Neuronal stem cell (in vitro differentiated cells): ENCODE measurements around the gene RBM19.

Experiments
- DNase-seq: peaks from one replicate; pipeline ENCODE4 v3.0.0-alpha.2; 2013; ENCODE audit warnings: low spot score
- H2AFZ ChIP-seq: one replicate; pipeline ENCODE4 v1.6.1; 2013; ENCODE audit warnings: mild to moderate bottlenecking, low read length, inconsistent platforms
- H2AK5ac ChIP-seq: 2 replicates; pipeline ENCODE4 v1.6.1; 2013; ENCODE audit warnings: low read depth, mild to moderate bottlenecking, inconsistent platforms, low read length, moderate library complexity, mixed read lengths
- H2BK120ac ChIP-seq: 2 replicates; pipeline ENCODE4 v1.6.1; 2013; ENCODE audit warnings: low read depth, mild to moderate bottlenecking, inconsistent platforms, low read length, moderate library complexity, mixed read lengths
- H2BK12ac ChIP-seq: one replicate; pipeline ENCODE4 v1.6.1; 2013; ENCODE audit warnings: low read length, inconsistent platforms
- H2BK15ac ChIP-seq: 2 replicates; pipeline ENCODE4 v1.6.1; 2013; ENCODE audit warnings: mild to moderate bottlenecking, low read length, inconsistent platforms, mixed read lengths
- H2BK5ac ChIP-seq: one replicate; pipeline ENCODE4 v1.6.1; 2013; ENCODE audit warnings: inconsistent platforms, mild to moderate bottlenecking, low read length, moderate library complexity
- H3K14ac ChIP-seq: one replicate; pipeline ENCODE4 v1.6.1; 2013; ENCODE audit warnings: low read length, inconsistent platforms
- H3K18ac ChIP-seq: 2 replicates; pipeline ENCODE4 v1.6.1; 2013; ENCODE audit warnings: low read length, inconsistent platforms
- H3K23ac ChIP-seq: 2 replicates; pipeline ENCODE4 v1.6.1; 2013; ENCODE audit warnings: low read depth, mild to moderate bottlenecking, mixed read lengths, low read length, inconsistent platforms; ENCODE audit not compliant: poor library complexity
- H3K27ac ChIP-seq: replicated peaks from 3 replicates; pipeline ENCODE4 v1.5.1; 2013; ENCODE audit warnings: low read length, inconsistent platforms
- H3K27me3 ChIP-seq, 3 experiments: 2 replicates each; pipeline ENCODE4 v1.6.1; 2013; ENCODE audit warnings: low read length in 3 of 3, mild to moderate bottlenecking in 2 of 3, inconsistent platforms in 1 of 3, low read depth in 1 of 3, mixed read lengths in 1 of 3, moderate library complexity in 1 of 3; ENCODE audit not compliant: control insufficient read depth in 3 of 3, insufficient read depth in 3 of 3
- H3K36me3 ChIP-seq, 2 donors: replicated peaks in 1 of 2; 2 replicates each; pipeline ENCODE4 v1.6.1; 2013; ENCODE audit warnings: low read length in 2 of 2; ENCODE audit not compliant: control insufficient read depth in 2 of 2, insufficient read depth in 2 of 2
- H3K4ac ChIP-seq: 2 replicates; pipeline ENCODE4 v1.6.1; 2013; ENCODE audit warnings: inconsistent platforms, mild to moderate bottlenecking, low read length, moderate library complexity
- H3K4me1 ChIP-seq, 2 donors: 1 replicate in 1 of 2; 2 replicates in 1 of 2; pipeline ENCODE4 v1.6.1; 2013; ENCODE audit warnings: low read length in 2 of 2, low read depth in 1 of 2; ENCODE audit not compliant: control insufficient read depth in 2 of 2, insufficient read depth in 1 of 2
- H3K4me2 ChIP-seq: one replicate; pipeline ENCODE4 v1.6.1; 2013; ENCODE audit warnings: mild to moderate bottlenecking, low read length, inconsistent platforms; ENCODE audit not compliant: insufficient read depth, poor library complexity, severe bottlenecking
- H3K4me3 ChIP-seq, 2 donors: 2 replicates each; pipeline ENCODE4 v1.5.1; 2013; ENCODE audit warnings: low read length in 2 of 2, mild to moderate bottlenecking in 2 of 2, inconsistent platforms in 1 of 2, moderate library complexity in 1 of 2
- H3K79me1 ChIP-seq: one replicate; pipeline ENCODE4 v1.6.1; 2013; ENCODE audit warnings: low read depth, mild to moderate bottlenecking, inconsistent platforms, low read length, moderate library complexity
- H3K9ac ChIP-seq: one replicate; pipeline ENCODE4 v1.6.1; 2013; ENCODE audit warnings: mild to moderate bottlenecking, low read depth, low read length, inconsistent platforms; ENCODE audit not compliant: poor library complexity
- H3K9me3 ChIP-seq, 2 donors: replicated peaks in 1 of 2; 2 replicates each; pipeline versions ENCODE3 to v1.6.1; 2013; ENCODE audit warnings: low read length in 2 of 2, mild to moderate bottlenecking in 2 of 2, inconsistent platforms in 1 of 2, low read depth in 1 of 2, mixed read lengths in 1 of 2, moderate library complexity in 1 of 2; ENCODE audit not compliant: control insufficient read depth in 2 of 2, insufficient read depth in 1 of 2
- H4K8ac ChIP-seq: one replicate; pipeline ENCODE4 v1.6.1; 2013; ENCODE audit warnings: low read depth, mild to moderate bottlenecking, inconsistent platforms, low read length, moderate library complexity
- H4K91ac ChIP-seq: one replicate; pipeline ENCODE4 v1.6.1; 2013; ENCODE audit warnings: low read length, low read depth, mild to moderate bottlenecking, inconsistent platforms; ENCODE audit not compliant: poor library complexity
- WGBS, 2 donors: extraction: QIAGEN DNeasy Blood & Tissue Kit; methylation state at CpG; one replicate each; pipeline ENCODE4 v1.1.7; 2013; ENCODE audit warnings: missing lambda C conversion rate in 2 of 2, mixed read lengths in 1 of 2; ENCODE audit not compliant: insufficient read length in 2 of 2, insufficient replicate concordance in 1 of 2; ENCODE audit errors: extremely low coverage in 2 of 2; 5-methylcytosine and 5-hydroxymethylcytosine counted together

Gene RBM19

DNA sequence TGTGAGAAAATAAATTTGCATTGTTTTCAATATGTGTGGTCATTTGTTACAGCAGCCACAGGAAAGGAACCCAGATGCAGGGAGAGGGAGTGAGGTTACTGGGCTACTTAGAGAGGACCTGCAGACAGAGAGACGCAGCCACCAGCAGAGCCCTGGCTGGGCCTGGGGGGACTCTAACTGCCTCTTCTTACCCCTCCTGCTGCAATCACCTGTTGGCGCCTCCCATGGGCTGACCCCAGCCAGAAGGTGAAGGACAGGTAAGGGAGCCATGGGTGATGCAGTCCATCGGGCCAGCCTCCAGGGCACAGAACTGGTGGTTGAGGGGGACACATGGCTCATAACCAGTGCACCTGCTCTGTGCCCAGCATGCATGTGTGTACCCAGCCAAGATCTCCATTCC is 15.8 kb upstream of the RBM19 start:
- H4K91ac ChIP-seq: no peak overlapping the region
- H3K27ac ChIP-seq: no peak overlapping the region
- WGBS, 2 donors: no CpG with 5 or more reads among the region's 3 CpGs
- H2AK5ac ChIP-seq: no peak overlapping the region
- peaks cover 0 to 7% (median 0%) of the 10 kb centered on the region in 3 experiments for H3K27me3 ChIP-seq
- no peaks in the 10 kb centered on the region for H3K36me3 ChIP-seq
- H3K79me1 ChIP-seq: no peaks in the 10 kb centered on the region
- no peak overlapping the region for H3K23ac ChIP-seq
- H2BK12ac ChIP-seq: no peak overlapping the region
- H4K8ac ChIP-seq: no peak overlapping the region
- no peak overlapping the region for H3K9ac ChIP-seq
- H2BK5ac ChIP-seq: no peak overlapping the region
- H3K14ac ChIP-seq: no peak overlapping the region
- no peaks in the 10 kb centered on the region for H3K4me1 ChIP-seq
- no peak for DNase-seq
- H3K4me3 ChIP-seq: peak overlapping the region in 1 of 2 donors; percentile 44
- no peak overlapping the region for H2AFZ ChIP-seq
- H3K4ac ChIP-seq: no peak overlapping the region
- H3K9me3 ChIP-seq: no peaks in the 10 kb centered on the region
- no peak overlapping the region for H3K4me2 ChIP-seq
- H3K18ac ChIP-seq: no peak overlapping the region
- no peak overlapping the region for H2BK15ac ChIP-seq
- H2BK120ac ChIP-seq: no peak overlapping the region

DNA sequence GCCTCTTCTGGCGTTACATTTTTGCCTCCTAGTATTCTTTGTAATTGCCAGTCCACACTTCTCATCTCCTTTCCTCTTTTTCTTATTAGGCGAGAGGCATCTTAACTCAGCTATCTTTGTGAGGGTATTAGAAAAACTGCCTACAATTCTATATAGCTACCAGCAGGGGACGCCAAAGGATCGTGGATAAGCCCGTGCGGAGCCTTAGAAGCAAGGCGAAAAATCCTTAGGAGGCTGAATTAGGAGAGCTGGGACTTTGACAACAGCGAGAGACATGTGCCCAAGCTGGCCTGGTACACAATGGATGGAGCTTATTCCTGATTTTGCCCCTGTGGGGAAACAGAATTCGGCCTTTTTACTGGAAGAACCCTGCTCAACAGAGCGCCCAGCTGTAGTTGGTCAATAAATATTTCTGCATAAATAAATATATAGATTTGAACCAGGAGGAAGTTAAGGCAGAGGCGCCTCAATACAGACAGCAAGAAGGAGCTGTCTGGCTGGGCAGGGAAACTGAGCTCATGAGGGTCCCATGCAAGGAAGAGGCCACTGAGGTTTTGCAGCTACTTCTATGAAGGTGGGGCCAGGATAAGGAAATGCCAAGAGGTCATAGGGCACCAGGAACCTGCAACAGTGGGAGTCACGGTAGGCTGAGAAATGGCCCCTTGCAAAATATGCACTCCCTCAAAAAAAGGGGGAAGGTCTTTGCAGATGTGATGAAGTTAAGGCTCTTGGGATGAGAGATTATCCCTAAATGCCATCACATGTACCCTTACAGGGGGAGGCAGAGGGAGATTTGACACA is 14.6 kb upstream of the RBM19 start:
- Histone ChIP-seq H3K4me1 (no peaks in the 10 kb centered on the region), H3K27ac (no peak overlapping the region), H2BK120ac (no peak overlapping the region), H3K9ac (no peak overlapping the region), H4K91ac (no peak overlapping the region), H3K4me3 (no peak overlapping the region), H3K27me3 (peaks cover 0 to 7% (median 0%) of the 10 kb centered on the region in 3 experiments), H2BK5ac (no peak overlapping the region), H3K18ac (no peak overlapping the region), H3K4me2 (no peak overlapping the region), H3K14ac (no peak overlapping the region), H3K79me1 (no peaks in the 10 kb centered on the region), H3K9me3 (no peaks in the 10 kb centered on the region), H3K23ac (no peak overlapping the region), H2BK12ac (no peak overlapping the region), H2AFZ (no peak overlapping the region), H3K36me3 (no peaks in the 10 kb centered on the region), H4K8ac (no peak overlapping the region), H2BK15ac (no peak overlapping the region), H2AK5ac (no peak overlapping the region), H3K4ac (no peak overlapping the region)
- peak; percentile 84 for DNase-seq
- WGBS, 2 donors: no CpG with 5 or more reads among the region's 12 CpGs

DNA sequence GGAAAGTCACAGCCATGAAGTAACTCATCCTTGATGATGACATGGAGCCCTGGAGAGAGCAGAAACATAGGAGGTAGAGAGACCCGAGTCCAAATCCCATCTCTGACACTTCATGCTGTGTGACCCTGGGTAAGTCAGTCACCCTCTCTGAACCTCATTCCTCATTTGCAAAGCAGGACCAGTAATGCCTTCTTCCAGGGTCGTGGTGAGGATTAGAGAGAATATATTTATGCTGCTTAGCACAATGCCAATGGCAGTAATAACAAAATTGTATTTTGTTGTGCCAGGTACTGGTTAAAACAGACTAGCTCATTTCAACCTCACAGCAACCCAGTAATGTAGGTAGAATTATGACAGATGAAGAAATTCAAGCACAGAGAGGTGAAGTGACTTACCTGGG is 13.9 kb upstream of the RBM19 start:
- WGBS, 2 donors: no CpG with 5 or more reads among the region's 2 CpGs
- Histone ChIP-seq H3K9me3 (no peaks in the 10 kb centered on the region), H3K27ac (no peak overlapping the region), H3K4ac (no peak overlapping the region), H2AK5ac (no peak overlapping the region), H4K8ac (no peak overlapping the region), H3K36me3 (no peaks in the 10 kb centered on the region), H3K9ac (no peak overlapping the region), H4K91ac (no peak overlapping the region), H3K18ac (no peak overlapping the region), H3K23ac (no peak overlapping the region), H3K79me1 (no peaks in the 10 kb centered on the region), H2AFZ (no peak overlapping the region), H2BK15ac (no peak overlapping the region), H3K4me1 (no peaks in the 10 kb centered on the region), H3K14ac (no peak overlapping the region), H3K4me3 (no peak overlapping the region), H2BK120ac (no peak overlapping the region), H2BK12ac (no peak overlapping the region), H3K27me3 (peaks cover 0 to 7% (median 1%) of the 10 kb centered on the region in 3 experiments), H3K4me2 (no peak overlapping the region), H2BK5ac (no peak overlapping the region)
- no peak for DNase-seq

DNA sequence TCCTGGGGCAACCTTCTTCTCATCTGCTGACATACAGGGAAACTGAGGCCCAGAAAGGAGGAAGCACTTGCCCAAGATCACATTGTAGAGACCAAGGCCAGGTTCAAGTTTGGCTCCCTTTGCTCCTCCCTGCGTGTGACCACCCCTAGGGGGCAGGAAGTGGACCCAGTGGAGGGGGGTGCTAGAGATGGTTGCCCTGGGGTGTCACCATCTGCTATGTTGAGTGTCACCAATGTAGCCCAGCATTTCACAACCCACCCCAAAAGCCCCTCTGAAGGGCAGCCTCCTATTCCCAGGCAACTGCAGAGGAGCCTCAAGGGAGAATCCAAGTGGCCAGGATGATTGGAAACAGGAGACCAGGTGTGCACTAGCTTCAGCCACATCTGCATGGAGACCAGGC is 12.0 kb upstream of the RBM19 start:
- Histone ChIP-seq H4K91ac (no peak overlapping the region), H4K8ac (no peak overlapping the region), H3K9me3 (no peaks in the 10 kb centered on the region), H2BK15ac (no peak overlapping the region), H3K4ac (no peak overlapping the region), H3K27ac (no peak overlapping the region), H3K9ac (no peak overlapping the region), H3K23ac (no peak overlapping the region), H3K4me3 (no peak overlapping the region), H2AK5ac (no peak overlapping the region), H2BK120ac (no peak overlapping the region), H2BK5ac (no peak overlapping the region), H2BK12ac (peak overlapping the region; percentile 22), H3K18ac (peak overlapping the region; percentile 38), H3K36me3 (no peaks in the 10 kb centered on the region), H3K4me1 (no peaks in the 10 kb centered on the region), H3K27me3 (peaks cover 0 to 9% (median 6%) of the 10 kb centered on the region in 3 experiments), H3K14ac (no peak overlapping the region), H2AFZ (no peak overlapping the region), H3K79me1 (no peaks in the 10 kb centered on the region), H3K4me2 (no peak overlapping the region)
- WGBS, 2 donors: no CpG with 5 or more reads among the region's 1 CpG
- DNase-seq: no peak
